Activated CD4-positive, alpha-beta T cell treated with anti-CD3 and anti-CD28 coated beads for 36 hours (primary cell): ENCODE data around the gene CXCR3. TPM values are rescaled to one million over a fixed set of nuclear protein-coding genes. Genes with fewer than 3 reads are reported as not detected.
"Not testable (repeated sequence)": the region's sequence is repeated elsewhere in the genome, so short reads cannot be mapped to it uniquely, and the experiment has no call there.

ENCODE experiments used
- ATAC-seq: fragments of 200-7000 bp; cut with Tn5 transposase; one replicate; pipeline ENCODE4 v1.10.0; 2021; ENCODE audit warnings: mild to moderate bottlenecking, moderate library complexity
- CTCF ChIA-PET: fragments of 350-600 bp; sonication (Branson Sonifier 250); formaldehyde crosslinking; loops from one replicate; lab custom pipeline; 2021; ENCODE audit warnings: antibody characterized with exemption; lab: Charles Lee
- POLR2A ChIA-PET: fragments of 350-600 bp; sonication (Branson Sonifier 250); formaldehyde crosslinking; loops from one replicate; lab custom pipeline; 2021; ENCODE audit warnings: antibody characterized with exemption, inconsistent platforms; lab: Charles Lee
- DNase-seq: peaks from one replicate; pipeline ENCODE4 v3.0.0-alpha.2; 2020
- H3K27ac Mint-ChIP-seq: one replicate; pipeline ENCODE4 v1.8.0; 2021; ENCODE audit warnings: mixed read lengths
- H3K27me3 Mint-ChIP-seq: one replicate; pipeline ENCODE4 v1.8.0; 2021; ENCODE audit warnings: mixed read lengths
- H3K36me3 Mint-ChIP-seq: one replicate; pipeline ENCODE4 v1.8.0; 2021; ENCODE audit warnings: low read depth, mixed read lengths
- H3K4me1 Mint-ChIP-seq: one replicate; pipeline ENCODE4 v1.8.0; 2021; ENCODE audit warnings: mixed read lengths
- H3K4me3 Mint-ChIP-seq: one replicate; pipeline ENCODE4 v1.8.0; 2021; ENCODE audit warnings: mild to moderate bottlenecking, moderate library complexity, mixed read lengths
- H3K9me3 Mint-ChIP-seq: one replicate; pipeline ENCODE4 v1.8.0; 2021; ENCODE audit warnings: low read depth, mixed read lengths
- intact Hi-C, 2 experiments: fragments of 100-400 bp; cut with DNase I in 1 of 2; cut with micrococcal nuclease in 1 of 2; formaldehyde crosslinking; loops; one replicate each; pipeline versions ENCODE4 v1.14.2 to v1.15.1; 2022 to 2024; cut with DNase I, micrococcal nuclease
- total RNA-seq, 2 experiments: library from RNA; stranded (reverse); gene quantifications; one replicate each; pipeline ENCODE4 v1.2.3, GENCODE V29; 2021

CXCR3 gene
- total RNA-seq, 2 experiments from 2014 or later = 17.5 to 20.1 TPM

- Mint-ChIP-seq H3K27me3 (no peaks in the 10 kb centered on the region), H3K9me3 (no peaks in the 10 kb centered on the region), H3K27ac (no peak overlapping the region), H3K4me3 (no peak overlapping the region), H3K4me1 (peaks cover 2% of the 10 kb centered on the region), H3K36me3 (peaks cover 26% of the 10 kb centered on the region)
- ChIA-PET POLR2A (no interaction called here), CTCF (no interaction called here)
- ATAC-seq (no peak), DNase-seq (no peak)
- intact Hi-C loops = loop anchor here (2.0 to 5.0 kb wide), 2 partner anchors 71 to 72 kb away; no protein-coding TSS in a partner anchor
Measured at GRCh38 chrX:71579990-71580380, 38.3 kb downstream of the CXCR3 start.

GRCh38 chrX:71579136-71579989, 38.9 kb downstream of the CXCR3 start:
- no peak overlapping the region for H3K27ac Mint-ChIP-seq
- H3K4me1 Mint-ChIP-seq = peaks cover 2% of the 10 kb centered on the region
- peak; percentile 5 for DNase-seq
- H3K27me3 Mint-ChIP-seq = no peaks in the 10 kb centered on the region
- H3K36me3 Mint-ChIP-seq = peaks cover 31% of the 10 kb centered on the region
- POLR2A ChIA-PET = no interaction called here
- CTCF ChIA-PET = no interaction called here
- no peak overlapping the region for H3K4me3 Mint-ChIP-seq
- intact Hi-C loops = no loop called here
- no peaks in the 10 kb centered on the region for H3K9me3 Mint-ChIP-seq
- ATAC-seq = peak; percentile 26

- ChIA-PET POLR2A (no interaction called here), CTCF (no interaction called here)
- intact Hi-C loops = no loop called here
- Mint-ChIP-seq H3K4me1 (peaks cover 2% of the 10 kb centered on the region), H3K27ac (peak within 1 kb of the TSS; percentile 58), H3K27me3 (no peaks in the 10 kb centered on the region), H3K4me3 (no peak within 1 kb of the TSS), H3K9me3 (no peaks in the 10 kb centered on the region), H3K36me3 (peaks cover 38% of the 10 kb centered on the region)
- no peak for ATAC-seq
- no peak for DNase-seq
Measured at GRCh38 chrX:71578253-71579135, 39.8 kb downstream of the CXCR3 start, which contains the start of gene GCNA. GCNA (plus strand) TSS chrX:71578437; CDS start chrX:71580822, 2,385 bp downstream.

GRCh38 chrX:71577682-71578081, 40.6 kb downstream of the CXCR3 start:
- intact Hi-C loops = no loop called here
- H3K36me3 Mint-ChIP-seq = peaks cover 44% of the 10 kb centered on the region

GRCh38 chrX:71573590-71573989, 44.7 kb downstream of the CXCR3 start:
- Mint-ChIP-seq H3K36me3 (peaks cover 49% of the 10 kb centered on the region), H3K9me3 (no peaks in the 10 kb centered on the region), H3K4me3 (no peak overlapping the region), H3K27me3 (no peaks in the 10 kb centered on the region), H3K27ac (no peak overlapping the region), H3K4me1 (peaks cover 2% of the 10 kb centered on the region)
- DNase-seq = no peak
- CTCF ChIA-PET = interaction anchor here (0.8 kb wide), 1 partner anchor 557 kb away, joined by 4 read pairs; no protein-coding TSS in a partner anchor
- intact Hi-C loops = no loop called here
- ATAC-seq = no peak
- POLR2A ChIA-PET = no interaction called here

More at GRCh38 chrX:71577682-71578081, 40.6 kb downstream of the CXCR3 start:
- DNase-seq = no peak
- ATAC-seq = no peak
- peaks cover 2% of the 10 kb centered on the region for H3K4me1 Mint-ChIP-seq
- H3K9me3 Mint-ChIP-seq = no peaks in the 10 kb centered on the region
- no peaks in the 10 kb centered on the region for H3K27me3 Mint-ChIP-seq
- POLR2A ChIA-PET = no interaction called here
- no peak overlapping the region for H3K4me3 Mint-ChIP-seq
- CTCF ChIA-PET = no interaction called here
- H3K27ac Mint-ChIP-seq = no peak overlapping the region

- H3K36me3 Mint-ChIP-seq = peaks cover 52% of the 10 kb centered on the region
- H3K4me1 Mint-ChIP-seq, H3K27ac Mint-ChIP-seq, H3K9me3 Mint-ChIP-seq, H3K4me3 Mint-ChIP-seq, intact Hi-C loops, DNase-seq, ATAC-seq, POLR2A ChIA-PET, H3K27me3 Mint-ChIP-seq: not testable (repeated sequence)
- CTCF ChIA-PET = interaction anchor here (0.7 to 1.6 kb wide), 2 partner anchors 11 to 199 kb away, joined by 3 read pairs; no protein-coding TSS in a partner anchor
Measured at GRCh38 chrX:71571390-71571789, 46.9 kb downstream of the CXCR3 start.

Other genes starting within 250 kb of the CXCR3 start
- gene OGT, start 85.4 kb downstream of the CXCR3 start, total RNA-seq = 100 to 1,000 TPM; 331 to 339 TPM
- 1 to 10 TPM; 3.1 to 3.5 TPM for gene GCNA, start 40.1 kb downstream of the CXCR3 start, total RNA-seq
- gene CXorf49, start 99.8 kb upstream of the CXCR3 start, total RNA-seq = not detected
- gene CXorf49B, start 144.8 kb upstream of the CXCR3 start, total RNA-seq = not detected